ENCODE data around the gene B9D2. TPM values are rescaled to one million over a fixed set of nuclear protein-coding genes. Genes with fewer than 3 reads are reported as not detected.
A peak's percentile ranks its signal among the peaks of the same experiment; 100 is the strongest.

B9D2 gene
- total RNA-seq, 1 experiment from 2014 or later: 7.3 TPM

DNA sequence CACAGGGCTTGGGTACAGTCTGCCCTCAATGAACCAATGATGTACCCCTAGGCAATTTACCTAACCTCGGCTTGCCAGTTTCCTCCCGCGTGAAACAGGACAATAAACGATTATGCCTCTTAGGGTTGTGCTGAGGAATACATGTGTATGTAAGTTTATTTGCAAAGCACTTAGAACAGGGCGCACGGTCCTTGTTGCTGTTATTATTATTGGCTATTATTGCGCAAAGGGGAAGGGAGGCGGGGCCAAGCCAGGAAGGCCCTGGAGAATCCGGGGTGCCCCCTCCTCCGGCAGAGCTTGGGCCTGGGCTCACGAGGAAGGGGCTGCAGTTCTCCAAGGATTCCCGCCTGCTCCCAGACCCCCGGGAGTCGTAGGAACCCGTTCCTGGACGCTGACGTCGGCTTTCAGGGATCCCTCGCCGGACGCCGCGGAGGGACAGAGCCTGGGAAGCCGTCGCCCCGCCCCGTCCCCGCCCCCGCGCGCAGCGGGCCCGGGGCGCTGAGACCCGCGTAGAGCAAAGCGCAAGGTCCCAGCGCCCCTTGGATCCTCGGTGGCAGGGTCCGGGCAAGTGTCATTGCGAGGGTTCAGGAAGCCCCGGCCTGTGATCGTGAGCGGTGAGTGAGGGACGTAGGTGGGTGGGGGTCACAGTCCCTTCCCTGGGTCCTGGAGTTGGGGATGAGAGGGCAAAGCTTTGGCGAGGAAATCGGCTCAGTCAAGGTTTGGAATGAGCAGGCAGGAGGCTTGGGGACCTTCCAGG is 12.5 kb upstream of the B9D2 start, which contains the start of gene TMEM91:
Gene TMEM91, plus strand, starts transcription at position 293 of the 757 bp plus-strand sequence. CDS start 1,777 bp downstream, outside the sequence.
- intact Hi-C loops (cut with micrococcal nuclease): no loop called here
- no peak within 1 kb of the TSS for H3K4me3 ChIP-seq (replicated peaks in 1 of 2; ENCODE audit: low read depth in 1 of 2, low read length in 2 of 2)

DNA sequence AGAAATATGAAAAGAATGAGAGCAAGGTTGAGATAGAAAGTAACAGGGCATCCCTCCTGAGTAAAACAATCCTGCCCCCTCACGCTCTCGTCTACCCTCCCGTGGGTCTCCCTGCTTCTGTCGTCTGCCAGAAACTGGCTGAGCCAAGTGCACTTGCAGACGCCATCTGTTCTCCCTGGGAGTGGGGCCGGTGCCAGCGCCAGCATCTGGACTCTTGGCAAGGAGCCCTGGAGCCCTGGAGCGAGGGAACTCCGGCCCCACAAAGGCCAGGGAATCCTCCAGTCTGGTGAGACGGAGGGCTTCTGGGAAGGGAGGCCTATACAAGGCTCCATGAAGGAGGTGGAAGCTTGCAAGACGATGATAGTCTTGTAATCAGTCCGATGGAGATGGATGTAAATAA is 10.0 kb upstream of the B9D2 start:
- Histone ChIP-seq H3K27me3 (ENCODE audit: insufficient read depth, low read length) (no peaks in the 10 kb centered on the region), H4K20me1 (ENCODE audit: insufficient read depth) (no peaks in the 10 kb centered on the region), H3K36me3 (ENCODE audit: control insufficient read depth in 1 of 2, insufficient read depth in 2 of 2, low read length in 2 of 2) (no peaks in the 10 kb centered on the region), H3K4me3 (replicated peaks in 1 of 2; ENCODE audit: low read depth in 1 of 2, low read length in 2 of 2) (no peak overlapping the region), H3K4me1 (ENCODE audit: control insufficient read depth in 1 of 2, insufficient read depth in 2 of 2, low read length in 2 of 2) (peaks cover 0 to 5% of the 10 kb centered on the region in 2 experiments; a peak in 1 of 4 replicates), H3K27ac (ENCODE audit: low read depth, low read length) (no peak overlapping the region), H3K79me2 (ENCODE audit: insufficient read depth, low read length) (no peaks in the 10 kb centered on the region), H2AFZ (ENCODE audit: low read depth, low read length, poor library complexity, severe bottlenecking) (no peak overlapping the region), H3K9ac (ENCODE audit: low read length) (no peak overlapping the region), H3K9me3 (ENCODE audit: control insufficient read depth in 1 of 2, insufficient read depth in 1 of 2, low read depth in 1 of 2, low read length in 2 of 2) (no peaks in the 10 kb centered on the region), H3K4me2 (ENCODE audit: low read length) (no peak overlapping the region), H3K9me2 (ENCODE audit: insufficient read depth) (no peaks in the 10 kb centered on the region)
- no peak for TF ChIP-seq EGR1 (IDR thresholded peaks at IDR 0.05; ENCODE audit: low read depth)
- no peak for TF ChIP-seq POLR2AphosphoS5 (IDR thresholded peaks at IDR 0.05; ENCODE audit: low read depth, low read length)
- TF ChIP-seq CEBPB (IDR thresholded peaks at IDR 0.05; ENCODE audit: low read depth): no peak
- no peak for TF ChIP-seq TCF7L2 (IDR thresholded peaks at IDR 0.05; ENCODE audit: borderline replicate concordance, extremely low read depth, insufficient read depth, insufficient read length)
- TF ChIP-seq, protein P1, sequence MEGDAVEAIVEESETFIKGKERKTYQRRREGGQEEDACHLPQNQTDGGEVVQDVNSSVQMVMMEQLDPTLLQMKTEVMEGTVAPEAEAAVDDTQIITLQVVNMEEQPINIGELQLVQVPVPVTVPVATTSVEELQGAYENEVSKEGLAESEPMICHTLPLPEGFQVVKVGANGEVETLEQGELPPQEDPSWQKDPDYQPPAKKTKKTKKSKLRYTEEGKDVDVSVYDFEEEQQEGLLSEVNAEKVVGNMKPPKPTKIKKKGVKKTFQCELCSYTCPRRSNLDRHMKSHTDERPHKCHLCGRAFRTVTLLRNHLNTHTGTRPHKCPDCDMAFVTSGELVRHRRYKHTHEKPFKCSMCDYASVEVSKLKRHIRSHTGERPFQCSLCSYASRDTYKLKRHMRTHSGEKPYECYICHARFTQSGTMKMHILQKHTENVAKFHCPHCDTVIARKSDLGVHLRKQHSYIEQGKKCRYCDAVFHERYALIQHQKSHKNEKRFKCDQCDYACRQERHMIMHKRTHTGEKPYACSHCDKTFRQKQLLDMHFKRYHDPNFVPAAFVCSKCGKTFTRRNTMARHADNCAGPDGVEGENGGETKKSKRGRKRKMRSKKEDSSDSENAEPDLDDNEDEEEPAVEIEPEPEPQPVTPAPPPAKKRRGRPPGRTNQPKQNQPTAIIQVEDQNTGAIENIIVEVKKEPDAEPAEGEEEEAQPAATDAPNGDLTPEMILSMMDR (IDR thresholded peaks at IDR 0.05 in 2 of 3, conservative IDR thresholded peaks at IDR 0.05 in 1 of 3; ENCODE audit: borderline replicate concordance in 1 of 3, insufficient read depth in 1 of 3, low read depth in 2 of 3, low read length in 2 of 3): no peak
- TF ChIP-seq EZH2phosphoT487 (IDR thresholded peaks at IDR 0.05; ENCODE audit: borderline replicate concordance): no peak
- no peak for TF ChIP-seq ZNF274 (IDR thresholded peaks at IDR 0.05; ENCODE audit: low read depth, low read length)
- no peak for TF ChIP-seq YY1 (IDR thresholded peaks at IDR 0.05; ENCODE audit: extremely low read depth, insufficient replicate concordance, low read depth, low read length)
- no peak for TF ChIP-seq SP1 (IDR thresholded peaks at IDR 0.05; ENCODE audit: low read depth)
- ATAC-seq (no peak), DNase-seq (ENCODE audit: low read depth, low spot score) (no peak)
- ChIA-PET POLR2A (no interaction called here), RAD21 (ENCODE audit: low non-redundant PET in 1 of 2, low total read pairs in 2 of 2, uncharacterized antibody in 2 of 2, unreplicated experiment in 2 of 2) (no interaction called here), CTCF (no interaction called here)
- BruUV-seq (replicated peaks): no TSS peak
- intact Hi-C loops (cut with micrococcal nuclease): no loop called here

More for the DNA sequence above, 12.5 kb upstream of the B9D2 start, which contains the start of gene TMEM91:
- Histone ChIP-seq H3K4me2 (ENCODE audit: low read length) (no peak within 1 kb of the TSS), H3K27ac (ENCODE audit: low read depth, low read length) (no peak within 1 kb of the TSS), H3K9ac (ENCODE audit: low read length) (no peak within 1 kb of the TSS), H3K79me2 (ENCODE audit: insufficient read depth, low read length) (no peaks in the 10 kb centered on the region), H3K9me2 (ENCODE audit: insufficient read depth) (no peaks in the 10 kb centered on the region), H2AFZ (ENCODE audit: low read depth, low read length, poor library complexity, severe bottlenecking) (no peak within 1 kb of the TSS), H4K20me1 (ENCODE audit: insufficient read depth) (no peaks in the 10 kb centered on the region), H3K27me3 (ENCODE audit: insufficient read depth, low read length) (no peaks in the 10 kb centered on the region), H3K4me1 (ENCODE audit: control insufficient read depth in 1 of 2, insufficient read depth in 2 of 2, low read length in 2 of 2) (peaks cover 10 to 26% of the 10 kb centered on the region in 2 experiments), H3K36me3 (ENCODE audit: control insufficient read depth in 1 of 2, insufficient read depth in 2 of 2, low read length in 2 of 2) (no peaks in the 10 kb centered on the region), H3K9me3 (ENCODE audit: control insufficient read depth in 1 of 2, insufficient read depth in 1 of 2, low read depth in 1 of 2, low read length in 2 of 2) (no peaks in the 10 kb centered on the region)
- TF ChIP-seq YY1 (IDR thresholded peaks at IDR 0.05; ENCODE audit: extremely low read depth, insufficient replicate concordance, low read depth, low read length): no peak
- TF ChIP-seq CEBPB (IDR thresholded peaks at IDR 0.05; ENCODE audit: low read depth): peak; percentile 15; the same call in 1 of the 2 replicates
- no peak for TF ChIP-seq EZH2phosphoT487 (IDR thresholded peaks at IDR 0.05; ENCODE audit: borderline replicate concordance)
- no peak for TF ChIP-seq JUND (IDR thresholded peaks at IDR 0.05)
- TF ChIP-seq RAD21 (IDR thresholded peaks at IDR 0.05; ENCODE audit: low read depth): no peak
- TF ChIP-seq POLR2AphosphoS5 (IDR thresholded peaks at IDR 0.05; ENCODE audit: low read depth, low read length): no peak
- no peak for DNase-seq (ENCODE audit: low read depth, low spot score)
- RAD21 ChIA-PET (ENCODE audit: low non-redundant PET in 1 of 2, low total read pairs in 2 of 2, uncharacterized antibody in 2 of 2, unreplicated experiment in 2 of 2): no interaction called here
- POLR2A ChIA-PET: no interaction called here
- no TSS peak for BruUV-seq (replicated peaks)
- CTCF ChIA-PET: interaction anchor here (0.7 kb wide), 2 partner anchors 11 to 270 kb away, joined by 3 read pairs; no protein-coding TSS in a partner anchor
- no peak for ATAC-seq
